GM23338 (cell line): Measurements from ENCODE around the gene CRHR1. TPM values are rescaled to one million over a fixed set of nuclear protein-coding genes. Genes with fewer than 3 reads are reported as not detected.
A peak's percentile ranks its signal among the peaks of the same experiment; 100 is the strongest.

Experiments used
- ATAC-seq: fragments of 200-7000 bp; cut with Tn5 transposase; 3 replicates; pipeline ENCODE4 v1.9.1; 2020
- DNase-seq: peaks from one replicate; pipeline ENCODE4 v3.0.0-alpha.2; 2015; ENCODE audit warnings: low spot score
- H2AFZ ChIP-seq: fragments of 200-600 bp; sonication (generic); 2 replicates; pipeline ENCODE4 v1.8.0; 2016; ENCODE audit warnings: antibody characterized with exemption, mild to moderate bottlenecking, moderate library complexity
- H3F3A ChIP-seq: fragments of 200-600 bp; sonication (generic); replicated peaks from 2 replicates; pipeline ENCODE4 v1.8.0; 2017; ENCODE audit warnings: antibody characterized with exemption, mixed run types, low read depth
- H3K27ac ChIP-seq: fragments of 200-600 bp; sonication (generic); 2 replicates; pipeline ENCODE4 v1.6.1; 2016; ENCODE audit warnings: low read depth
- H3K27me3 ChIP-seq: fragments of 200-600 bp; sonication (generic); 2 replicates; pipeline ENCODE4 v1.8.0; 2016; ENCODE audit warnings: mild to moderate bottlenecking, mixed run types, moderate library complexity; ENCODE audit not compliant: insufficient read depth
- H3K36me3 ChIP-seq: fragments of 200-600 bp; sonication (generic); 2 replicates; pipeline ENCODE4 v1.8.0; 2016; ENCODE audit warnings: mild to moderate bottlenecking; ENCODE audit not compliant: insufficient read depth
- H3K4me1 ChIP-seq: fragments of 200-600 bp; sonication (generic); 2 replicates; pipeline ENCODE4 v1.8.0; 2016; ENCODE audit warnings: mild to moderate bottlenecking, moderate library complexity; ENCODE audit not compliant: insufficient read depth
- H3K4me2 ChIP-seq: fragments of 200-600 bp; sonication (generic); 2 replicates; pipeline ENCODE4 v1.7.1; 2017; ENCODE audit warnings: mixed run types
- H3K4me3 ChIP-seq: fragments of 200-600 bp; sonication (generic); 2 replicates; pipeline ENCODE4 v1.6.1; 2016; ENCODE audit warnings: mixed run types
- H3K79me2 ChIP-seq: fragments of 200-600 bp; sonication (generic); replicated peaks from 2 replicates; pipeline ENCODE4 v1.8.0; 2017; ENCODE audit warnings: mild to moderate bottlenecking; ENCODE audit not compliant: insufficient read depth
- H3K9me2 ChIP-seq: fragments of 200-600 bp; sonication (generic); 2 replicates; pipeline ENCODE4 v1.8.0; 2017; ENCODE audit not compliant: insufficient read depth
- H4K20me1 ChIP-seq: fragments of 200-600 bp; sonication (generic); replicated peaks from 2 replicates; pipeline ENCODE4 v1.8.0; 2017; ENCODE audit warnings: mild to moderate bottlenecking; ENCODE audit not compliant: insufficient read depth
- H3K27ac Mint-ChIP-seq: 2 replicates; pipeline ENCODE4 v1.8.0; 2020; ENCODE audit warnings: inconsistent platforms, mild to moderate bottlenecking, moderate library complexity, mixed read lengths
- H3K27me3 Mint-ChIP-seq: 3 replicates; pipeline ENCODE4 v1.8.0; 2022; ENCODE audit warnings: low read depth, mild to moderate bottlenecking, moderate library complexity, mixed read lengths, inconsistent platforms; ENCODE audit not compliant: insufficient read depth, poor library complexity
- H3K36me3 Mint-ChIP-seq: 3 replicates; pipeline ENCODE4 v1.8.0; 2021; ENCODE audit warnings: low read depth, mild to moderate bottlenecking, inconsistent platforms, moderate library complexity, mixed read lengths
- H3K4me1 Mint-ChIP-seq: 3 replicates; pipeline ENCODE4 v1.8.0; 2020; ENCODE audit warnings: mild to moderate bottlenecking, inconsistent platforms, mixed read lengths
- H3K4me3 Mint-ChIP-seq: 3 replicates; pipeline ENCODE4 v1.8.0; 2021; ENCODE audit warnings: moderate library complexity, mild to moderate bottlenecking, inconsistent platforms, mixed read lengths
- H3K9me3 Mint-ChIP-seq: 3 replicates; pipeline ENCODE4 v1.8.0; 2020; ENCODE audit warnings: moderate library complexity, mild to moderate bottlenecking, inconsistent platforms, mixed read lengths
- CREB1 ChIP-seq: fragments of 250-450 bp; sonication (Bioruptor Pico); IDR thresholded peaks from 2 replicates; pipeline ENCODE4 v1.5.0; 2020; ENCODE audit warnings: low read depth, mild to moderate bottlenecking, moderate library complexity
- CTCF ChIP-seq, 2 experiments: fragments of 200-600 bp in 1 of 2; sonication (generic) in 1 of 2; conservative IDR thresholded peaks; 2 replicates each; pipeline versions ENCODE4 v1.5.1 to v1.6.1; 2016 to 2017; ENCODE audit warnings: antibody characterized with exemption in 2 of 2, low read depth in 2 of 2, mild to moderate bottlenecking in 2 of 2, moderate library complexity in 1 of 2
- ETS1 ChIP-seq: IDR thresholded peaks from 2 replicates; pipeline ENCODE4 v1.6.1; 2016; ENCODE audit warnings: antibody characterized with exemption
- EZH2 ChIP-seq: fragments of 200-600 bp; sonication (generic); IDR thresholded peaks from one replicate; pipeline ENCODE4 v1.8.0; 2017; ENCODE audit warnings: antibody characterized with exemption, mild to moderate bottlenecking, low read depth; ENCODE audit not compliant: unreplicated experiment
- EZH2phosphoT487 ChIP-seq: fragments of 200-600 bp; sonication (generic); IDR thresholded peaks from one replicate; pipeline ENCODE4 v1.8.1; 2018; ENCODE audit warnings: antibody characterized with exemption; ENCODE audit not compliant: unreplicated experiment
- JUNB ChIP-seq: IDR thresholded peaks from one replicate; pipeline ENCODE4 v1.6.1; 2016; ENCODE audit warnings: antibody characterized with exemption; ENCODE audit not compliant: unreplicated experiment
- NANOG ChIP-seq: IDR thresholded peaks from 2 replicates; pipeline ENCODE4 v1.6.1; 2016; ENCODE audit warnings: antibody characterized with exemption, borderline replicate concordance
- POLR2AphosphoS5 ChIP-seq: IDR thresholded peaks from 2 replicates; pipeline ENCODE4 v1.6.1; 2016; ENCODE audit warnings: antibody characterized with exemption, low read depth
- REST ChIP-seq: IDR thresholded peaks from one replicate; pipeline ENCODE4 v1.6.1; 2018; ENCODE audit warnings: antibody characterized with exemption; ENCODE audit not compliant: unreplicated experiment
- STAT1 ChIP-seq: IDR thresholded peaks from one replicate; pipeline ENCODE4 v1.6.1; 2016; ENCODE audit warnings: antibody characterized with exemption; ENCODE audit not compliant: unreplicated experiment
- ZNF114 ChIP-seq: fragments of 250-450 bp; sonication (Bioruptor Pico); IDR thresholded peaks from 2 replicates; pipeline ENCODE4 v1.5.0; 2020; ENCODE audit warnings: mild to moderate bottlenecking, moderate library complexity
- ZNF331 ChIP-seq: fragments of 250-450 bp; sonication (Bioruptor Pico); IDR thresholded peaks from 2 replicates; pipeline ENCODE4 v1.5.0; 2020; ENCODE audit warnings: low read depth, mild to moderate bottlenecking, moderate library complexity
- ZNF462 ChIP-seq: fragments of 250-450 bp; sonication (Bioruptor Pico); IDR thresholded peaks from 2 replicates; pipeline ENCODE4 v1.5.0; 2020; ENCODE audit warnings: mild to moderate bottlenecking, moderate library complexity
- polyA plus RNA-seq: library from polyadenylated mRNA; unstranded; fragments of >200 nt; fragmentation: Nextera tagmentation; extraction: Ambion mirVana; gene quantifications from 2 replicates; pipeline ENCODE4 v1.2.1, GENCODE V29; 2016
- total RNA-seq: library from RNA; depleted of rRNA; stranded (reverse); fragments of >200 nt; shearing (Covaris generic); gene quantifications from 2 replicates; pipeline ENCODE4 v1.2.3, GENCODE V29; 2014

Gene CRHR1
- total and polyA plus RNA-seq, 2 experiments from 2014 or later = 0.19 to 0.76 TPM

- peak; percentile 22 for DNase-seq
- H3K27me3 Mint-ChIP-seq = peaks cover 22% of the 10 kb centered on the region
- H3K27me3 ChIP-seq = no peaks in the 10 kb centered on the region
- no peaks in the 10 kb centered on the region; the same call in 2 of the 3 replicates for H3K4me1 Mint-ChIP-seq
- H2AFZ ChIP-seq = no peak overlapping the region
- no peaks in the 10 kb centered on the region for H4K20me1 ChIP-seq
- H3K27ac ChIP-seq = no peak overlapping the region
- peak; percentile 24; the same call in 2 of the 3 replicates for ATAC-seq
- H3K4me3 ChIP-seq = no peak overlapping the region
- no peaks in the 10 kb centered on the region for H3K9me3 Mint-ChIP-seq
- no peak overlapping the region for H3K27ac Mint-ChIP-seq
- H3F3A ChIP-seq = no peaks in the 10 kb centered on the region
- no peaks in the 10 kb centered on the region for H3K4me1 ChIP-seq
- no peaks in the 10 kb centered on the region for H3K36me3 Mint-ChIP-seq
- H3K36me3 ChIP-seq = no peaks in the 10 kb centered on the region
- H3K9me2 ChIP-seq = no peaks in the 10 kb centered on the region
- no peak for TF ChIP-seq CTCF (conservative IDR thresholded peaks at IDR 0.05; ENCODE audit: low read depth in 2 of 2)
- no peak for TF ChIP-seq POLR2AphosphoS5
- TF ChIP-seq REST = no peak
- TF ChIP-seq NANOG = no peak
- no peak for TF ChIP-seq ZNF462
- no peak for TF ChIP-seq ZNF331 (CRISPR knock-in tag)
- TF ChIP-seq EZH2 = no peak
- TF ChIP-seq JUNB = no peak
- no peak for TF ChIP-seq ZNF114 (CRISPR knock-in tag)
- no peak for TF ChIP-seq CREB1
- TF ChIP-seq EZH2phosphoT487 = no peak
- no peak for TF ChIP-seq STAT1
- no peak for TF ChIP-seq ETS1
- H3K79me2 ChIP-seq = no peaks in the 10 kb centered on the region
- H3K4me3 Mint-ChIP-seq = no peak overlapping the region
- H3K4me2 ChIP-seq = no peak overlapping the region
Measured at GRCh38 chr17:45823598-45823997, 39.5 kb downstream of the CRHR1 start.
